ENCODE data around the gene KDM6B. TPM values are rescaled to one million over a fixed set of nuclear protein-coding genes. Genes with fewer than 3 reads are reported as not detected.

Gene KDM6B
- total and polyA plus RNA-seq, 4 donors: 2.5 to 11.5 (median 3.3) TPM

DNA sequence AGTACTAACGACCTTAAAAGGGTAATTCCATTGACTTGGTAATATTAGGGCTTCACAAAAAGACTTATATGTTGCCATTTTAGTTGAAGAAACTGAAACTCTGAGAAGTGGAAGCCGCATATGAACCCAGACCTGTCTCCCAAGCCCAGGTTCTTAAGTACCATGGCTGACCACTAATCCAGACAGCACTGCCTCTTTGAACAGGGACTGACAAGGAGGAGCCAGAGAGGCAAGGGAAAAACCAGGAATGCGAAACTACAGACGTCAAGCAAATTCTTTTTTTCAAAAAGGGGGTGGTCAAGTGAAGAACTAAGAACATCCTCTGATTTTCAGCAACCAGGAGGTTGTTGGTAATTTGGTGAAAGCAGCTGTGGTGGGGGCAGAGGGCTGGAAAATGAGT lies 39.0 kb downstream of the KDM6B start:
- no peak overlapping the region for H3K27ac ChIP-seq (ENCODE audit: low read depth in 1 of 2, low read length in 2 of 2)
- no peak for TF ChIP-seq MAX (IDR thresholded peaks at IDR 0.05)
- no peak for TF ChIP-seq TAF1 (conservative IDR thresholded peaks at IDR 0.05)
- TF ChIP-seq NR2F2 (IDR thresholded peaks at IDR 0.05): no peak
- TF ChIP-seq YY1 (IDR thresholded peaks at IDR 0.05): no peak
- no peak for TF ChIP-seq RXRA (IDR thresholded peaks at IDR 0.05)
- no peak for TF ChIP-seq CTCF (IDR thresholded peaks at IDR 0.05; ENCODE audit: low read depth, low read length, missing input control)
- no peak for TF ChIP-seq FOXA2 (IDR thresholded peaks at IDR 0.05)
- TF ChIP-seq SP1 (IDR thresholded peaks at IDR 0.05): no peak
- TF ChIP-seq ZBTB33 (IDR thresholded peaks at IDR 0.05): no peak
- no peak for TF ChIP-seq HNF4A (conservative IDR thresholded peaks at IDR 0.05)
- TF ChIP-seq JUND (IDR thresholded peaks at IDR 0.05): no peak
- no peak for TF ChIP-seq GABPA (IDR thresholded peaks at IDR 0.05 in 1 of 2, conservative IDR thresholded peaks at IDR 0.05 in 1 of 2)
- TF ChIP-seq FOXA1 (IDR thresholded peaks at IDR 0.05): no peak
- no peak overlapping the region for H3K4me3 ChIP-seq (ENCODE audit: low read depth in 1 of 3, low read length in 3 of 3)
- no peak overlapping the region for H3K9ac ChIP-seq (ENCODE audit: low read depth in 1 of 2, low read length in 2 of 2)
- no peaks in the 10 kb centered on the region for H3K27me3 ChIP-seq (ENCODE audit: control insufficient read depth in 4 of 4, insufficient read depth in 4 of 4, low read length in 3 of 4)
- 89% methylated on average over 4 of the region's 4 CpGs for WGBS
- H3K9me3 ChIP-seq (ENCODE audit: control insufficient read depth in 4 of 4, low read length in 3 of 4): no peaks in the 10 kb centered on the region
- DNase-seq (ENCODE audit: low spot score): no peak
- H3K36me3 ChIP-seq (ENCODE audit: control insufficient read depth in 4 of 4, insufficient read depth in 3 of 4, low read depth in 1 of 4, low read length in 3 of 4): no peaks in the 10 kb centered on the region
- H3K4me1 ChIP-seq (ENCODE audit: control insufficient read depth in 4 of 4, insufficient read depth in 4 of 4, low read length in 3 of 4): no peaks in the 10 kb centered on the region

- Histone ChIP-seq H3K27me3 (ENCODE audit: control insufficient read depth in 4 of 4, insufficient read depth in 4 of 4, low read length in 3 of 4) (no peaks in the 10 kb centered on the region), H3K4me3 (ENCODE audit: low read depth in 1 of 3, low read length in 3 of 3) (no peak overlapping the region)
- WGBS: 90% methylated on average over 2 of the region's 2 CpGs
Observed at GRCh38 chr17:7875804-7876370, 41.9 kb downstream of the KDM6B start.

More at GRCh38 chr17:7875804-7876370, 41.9 kb downstream of the KDM6B start:
- no peak overlapping the region for H3K9ac ChIP-seq (ENCODE audit: low read depth in 1 of 2, low read length in 2 of 2)
- no peaks in the 10 kb centered on the region for H3K36me3 ChIP-seq (ENCODE audit: control insufficient read depth in 4 of 4, insufficient read depth in 3 of 4, low read depth in 1 of 4, low read length in 3 of 4)
- no peak for DNase-seq (ENCODE audit: low spot score)
- H3K4me1 ChIP-seq (ENCODE audit: control insufficient read depth in 4 of 4, insufficient read depth in 4 of 4, low read length in 3 of 4): no peaks in the 10 kb centered on the region
- no peak overlapping the region for H3K27ac ChIP-seq (ENCODE audit: low read depth in 1 of 2, low read length in 2 of 2)
- no peaks in the 10 kb centered on the region for H3K9me3 ChIP-seq (ENCODE audit: control insufficient read depth in 4 of 4, low read length in 3 of 4)
- TF ChIP-seq RXRA (IDR thresholded peaks at IDR 0.05) (no peak), CTCF (IDR thresholded peaks at IDR 0.05; ENCODE audit: low read depth, low read length, missing input control) (no peak), GABPA (IDR thresholded peaks at IDR 0.05 in 1 of 2, conservative IDR thresholded peaks at IDR 0.05 in 1 of 2) (no peak), ZBTB33 (IDR thresholded peaks at IDR 0.05) (no peak), ATF3 (IDR thresholded peaks at IDR 0.05) (no peak), YY1 (IDR thresholded peaks at IDR 0.05) (no peak), NR2F2 (IDR thresholded peaks at IDR 0.05) (no peak), TAF1 (conservative IDR thresholded peaks at IDR 0.05) (no peak), MAX (IDR thresholded peaks at IDR 0.05) (no peak), HNF4A (conservative IDR thresholded peaks at IDR 0.05) (no peak), EGR1 (IDR thresholded peaks at IDR 0.05; ENCODE audit: low read depth in 2 of 2) (no peak), RAD21 (IDR thresholded peaks at IDR 0.05) (no peak), JUND (IDR thresholded peaks at IDR 0.05) (no peak), FOXA1 (IDR thresholded peaks at IDR 0.05) (no peak)
- TF ChIP-seq, protein P1, sequence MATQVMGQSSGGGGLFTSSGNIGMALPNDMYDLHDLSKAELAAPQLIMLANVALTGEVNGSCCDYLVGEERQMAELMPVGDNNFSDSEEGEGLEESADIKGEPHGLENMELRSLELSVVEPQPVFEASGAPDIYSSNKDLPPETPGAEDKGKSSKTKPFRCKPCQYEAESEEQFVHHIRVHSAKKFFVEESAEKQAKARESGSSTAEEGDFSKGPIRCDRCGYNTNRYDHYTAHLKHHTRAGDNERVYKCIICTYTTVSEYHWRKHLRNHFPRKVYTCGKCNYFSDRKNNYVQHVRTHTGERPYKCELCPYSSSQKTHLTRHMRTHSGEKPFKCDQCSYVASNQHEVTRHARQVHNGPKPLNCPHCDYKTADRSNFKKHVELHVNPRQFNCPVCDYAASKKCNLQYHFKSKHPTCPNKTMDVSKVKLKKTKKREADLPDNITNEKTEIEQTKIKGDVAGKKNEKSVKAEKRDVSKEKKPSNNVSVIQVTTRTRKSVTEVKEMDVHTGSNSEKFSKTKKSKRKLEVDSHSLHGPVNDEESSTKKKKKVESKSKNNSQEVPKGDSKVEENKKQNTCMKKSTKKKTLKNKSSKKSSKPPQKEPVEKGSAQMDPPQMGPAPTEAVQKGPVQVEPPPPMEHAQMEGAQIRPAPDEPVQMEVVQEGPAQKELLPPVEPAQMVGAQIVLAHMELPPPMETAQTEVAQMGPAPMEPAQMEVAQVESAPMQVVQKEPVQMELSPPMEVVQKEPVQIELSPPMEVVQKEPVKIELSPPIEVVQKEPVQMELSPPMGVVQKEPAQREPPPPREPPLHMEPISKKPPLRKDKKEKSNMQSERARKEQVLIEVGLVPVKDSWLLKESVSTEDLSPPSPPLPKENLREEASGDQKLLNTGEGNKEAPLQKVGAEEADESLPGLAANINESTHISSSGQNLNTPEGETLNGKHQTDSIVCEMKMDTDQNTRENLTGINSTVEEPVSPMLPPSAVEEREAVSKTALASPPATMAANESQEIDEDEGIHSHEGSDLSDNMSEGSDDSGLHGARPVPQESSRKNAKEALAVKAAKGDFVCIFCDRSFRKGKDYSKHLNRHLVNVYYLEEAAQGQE (IDR thresholded peaks at IDR 0.05): no peak

All from liver (tissue), 9 donors.